NCI-H1694 treated with DMSO at 0.1 percent for 48 hours (cell line): ENCODE measurements around the gene FCHO1.
"Not testable (repeated sequence)": the region's sequence is repeated elsewhere in the genome, so short reads cannot be mapped to it uniquely, and the experiment has no call there.

ENCODE experiments used
- DNase-seq: peaks from one replicate; lab custom pipeline; 2025; lab: John Stamatoyannopoulos, UW

FCHO1 gene

DNA sequence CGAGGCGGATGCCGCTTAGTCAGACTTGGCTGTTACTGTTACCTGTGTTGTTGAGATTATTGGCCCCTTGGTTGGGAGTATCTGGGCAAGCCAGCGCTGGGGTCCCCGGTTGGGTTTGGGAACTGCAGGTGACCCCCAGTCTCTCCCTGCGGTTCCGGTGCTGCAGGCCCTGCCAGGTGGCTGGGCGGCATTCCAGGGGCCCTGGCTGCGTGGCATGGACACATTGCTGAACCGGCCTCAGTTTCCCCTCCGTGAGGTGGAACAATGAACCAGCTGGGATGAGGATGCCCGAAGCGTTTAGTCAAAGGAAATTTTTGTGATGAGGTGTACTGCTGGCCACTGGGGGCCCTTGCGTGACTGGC lies 44.2 kb downstream of the FCHO1 start:
- no peak for DNase-seq

DNA sequence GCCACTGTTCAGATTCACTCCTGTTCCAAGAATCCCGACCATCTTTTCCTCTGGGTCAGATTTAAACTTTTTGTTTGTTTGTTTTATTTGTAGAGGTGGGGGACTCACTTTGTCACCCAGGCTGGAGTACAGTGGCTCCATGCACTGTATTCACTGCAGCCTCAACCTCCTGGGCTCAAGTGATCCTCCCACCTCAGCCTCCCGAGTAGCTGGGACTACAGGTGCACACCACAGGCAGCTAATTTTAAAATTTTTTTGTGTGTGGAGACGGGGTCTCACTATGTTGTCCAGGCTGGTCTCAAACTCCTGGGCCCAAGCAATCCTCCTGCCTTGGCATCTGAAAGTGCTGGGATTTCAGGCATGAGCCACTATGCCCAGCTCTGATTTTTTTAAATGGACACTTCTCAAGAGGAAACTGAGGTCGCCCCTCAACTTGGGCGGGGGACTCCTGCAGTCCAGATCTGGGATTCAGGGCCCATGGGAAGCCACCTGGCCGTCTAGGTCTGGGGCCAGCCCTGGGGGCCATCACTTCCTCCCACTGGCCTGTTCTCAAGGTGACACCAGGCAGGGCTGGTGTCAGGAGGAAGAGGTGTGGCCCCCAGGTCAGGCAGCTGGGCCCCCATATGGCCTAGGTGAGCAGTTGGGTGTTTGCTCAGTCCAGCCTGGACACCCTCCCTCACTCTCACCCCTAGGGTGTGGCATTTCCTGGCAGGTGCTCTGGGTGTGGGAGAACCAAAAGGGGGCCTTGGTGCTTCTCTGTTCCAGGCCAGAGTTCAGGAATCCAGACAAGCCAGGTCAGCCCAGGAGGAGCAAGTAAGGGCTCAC lies 44.9 kb downstream of the FCHO1 start:
- no peak for DNase-seq

DNA sequence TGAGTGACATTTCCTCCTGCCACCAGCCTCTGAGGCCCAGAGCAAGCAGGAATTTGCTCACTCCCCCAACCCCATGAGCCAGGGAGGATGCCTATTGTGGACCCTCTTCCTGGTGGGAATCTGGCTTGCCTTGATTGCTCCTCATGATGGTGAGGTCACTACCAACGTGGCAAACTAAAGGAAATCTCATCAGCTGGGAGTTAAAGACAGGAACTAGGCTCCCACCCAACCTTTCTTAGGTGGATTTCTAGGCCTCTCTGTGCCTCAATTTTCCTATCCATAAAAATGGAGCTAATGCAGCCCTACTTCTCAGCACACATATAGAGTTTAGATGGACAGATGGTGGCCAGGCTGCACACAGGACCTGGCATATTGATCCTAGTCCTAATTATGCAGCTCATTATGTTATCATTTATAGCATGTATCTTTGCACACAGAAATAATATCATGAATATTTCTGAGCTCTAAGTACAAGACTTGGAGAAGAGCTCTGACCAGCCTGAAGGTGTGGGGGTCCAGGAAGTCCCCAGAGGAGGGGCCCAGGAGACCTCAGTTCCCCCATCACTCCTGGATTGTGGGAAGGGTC lies 45.7 kb downstream of the FCHO1 start:
- no peak for DNase-seq

GRCh38 chr19:17797424-17798201 lies 46.3 kb downstream of the FCHO1 start:
- no peak for DNase-seq

DNA sequence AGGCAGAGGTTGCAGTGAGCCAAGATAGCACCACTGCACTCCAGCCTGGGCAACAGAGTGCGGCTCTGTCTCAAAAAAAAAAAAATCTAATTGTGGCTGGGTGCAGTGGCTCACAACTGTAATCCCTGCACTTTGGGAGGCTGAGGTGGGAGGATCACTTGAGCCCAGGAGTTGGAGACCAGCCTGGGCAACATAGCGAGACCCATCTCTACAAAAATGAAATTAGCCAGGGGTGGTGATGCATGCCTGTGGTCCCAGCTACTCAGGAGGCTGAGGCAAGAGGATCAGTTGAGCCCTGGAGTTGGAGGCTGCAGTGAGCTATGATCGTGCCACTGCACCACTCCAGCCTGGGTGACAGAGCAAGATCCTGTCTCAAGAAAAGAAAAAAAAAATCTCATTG lies 47.3 kb downstream of the FCHO1 start:
- not testable (repeated sequence) for DNase-seq

DNA sequence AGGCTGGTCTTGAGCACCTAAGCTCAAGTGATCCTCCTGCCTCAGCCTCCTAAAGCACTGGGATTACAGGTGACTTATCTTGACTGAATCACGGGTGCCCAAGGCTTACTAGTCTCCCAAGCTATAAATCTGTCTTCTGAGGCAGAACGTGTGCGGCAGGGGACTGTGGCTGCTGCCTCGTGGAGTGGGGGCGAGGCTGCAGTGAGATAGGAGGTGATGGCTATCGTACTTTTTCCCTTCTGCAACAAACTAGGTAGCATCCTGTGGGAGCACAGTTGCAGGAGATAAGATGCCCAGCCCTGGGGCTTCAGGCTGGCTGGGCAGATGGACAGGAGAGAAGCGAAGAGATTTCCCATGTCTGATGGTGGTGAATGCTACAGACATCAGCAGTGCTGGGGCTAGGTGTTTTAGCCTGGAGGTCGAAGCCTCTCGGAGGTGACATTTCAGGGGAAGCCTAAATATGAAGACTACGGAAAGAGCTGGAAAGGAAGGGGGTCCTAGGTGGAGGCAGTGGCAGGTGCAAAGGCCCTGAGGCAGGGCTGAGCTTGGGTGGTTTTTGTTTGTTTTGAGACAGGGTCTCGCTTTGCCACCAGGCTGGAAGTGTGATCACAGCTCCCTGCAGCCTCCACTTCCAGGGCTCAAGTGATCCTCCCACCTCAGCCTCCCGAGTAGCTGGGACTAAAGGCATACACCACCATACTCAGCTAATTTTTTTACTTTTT lies 51.0 kb downstream of the FCHO1 start:
- no peak for DNase-seq

- DNase-seq, result no peak
These were observed 52.1 kb downstream of the FCHO1 start for GRCh38 chr19:17803264-17803896.

- DNase-seq, result no peak
These were observed 54.1 kb downstream of the FCHO1 start for GRCh38 chr19:17805427-17805826.

DNA sequence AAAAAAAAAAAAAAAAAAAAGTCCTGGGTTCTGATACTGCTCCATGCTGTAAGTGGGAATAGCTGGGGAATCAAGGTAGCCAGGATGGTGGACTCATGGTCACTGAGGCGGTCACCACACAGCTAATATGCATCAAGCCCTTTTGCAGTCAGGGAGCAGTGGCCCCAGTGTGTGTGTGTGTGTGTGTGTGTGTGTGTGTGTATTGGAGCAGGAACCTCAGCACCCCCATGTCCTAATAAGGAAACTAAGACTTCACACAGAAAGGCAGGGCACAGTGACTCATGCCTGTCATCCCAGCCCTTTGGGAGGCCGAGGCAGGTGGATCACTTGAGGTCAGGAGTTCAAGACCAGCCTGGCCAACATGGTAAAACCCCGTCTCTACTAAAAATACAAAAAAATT lies 55.7 kb downstream of the FCHO1 start:
- DNase-seq, result no peak

- no peak for DNase-seq
These were observed 56.5 kb downstream of the FCHO1 start for GRCh38 chr19:17807731-17808316.

DNA sequence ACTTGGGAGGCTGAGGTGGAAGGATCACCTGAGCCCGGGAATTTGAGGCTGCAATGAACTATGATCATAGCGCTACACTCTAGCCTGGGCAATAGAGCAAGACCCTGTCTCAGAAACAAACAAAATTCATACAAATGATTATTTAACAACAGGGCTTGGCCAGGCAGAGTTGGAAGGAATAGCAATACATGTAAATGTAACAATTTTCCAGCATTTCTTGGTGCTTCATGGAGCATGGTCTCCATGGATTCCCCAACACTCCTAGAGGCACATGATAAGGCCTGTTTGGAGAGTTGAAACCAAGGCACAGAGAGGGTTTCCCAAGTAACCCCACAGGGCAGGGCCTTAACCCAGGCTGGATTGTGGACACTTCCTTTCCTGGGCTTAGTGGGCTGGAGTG lies 59.8 kb downstream of the FCHO1 start:
- DNase-seq, result no peak

DNA sequence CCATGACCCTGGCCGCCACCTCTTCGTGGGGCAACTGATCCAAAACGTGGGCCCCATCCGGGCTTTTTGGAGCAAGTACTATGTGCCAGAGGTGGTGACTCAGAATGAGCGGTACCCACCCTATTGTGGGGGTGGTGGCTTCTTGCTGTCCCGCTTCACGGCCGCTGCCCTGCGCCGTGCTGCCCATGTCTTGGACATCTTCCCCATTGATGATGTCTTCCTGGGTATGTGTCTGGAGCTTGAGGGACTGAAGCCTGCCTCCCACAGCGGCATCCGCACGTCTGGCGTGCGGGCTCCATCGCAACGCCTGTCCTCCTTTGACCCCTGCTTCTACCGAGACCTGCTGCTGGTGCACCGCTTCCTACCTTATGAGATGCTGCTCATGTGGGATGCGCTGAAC lies 60.4 kb downstream of the FCHO1 start:
- DNase-seq, result no peak

GRCh38 chr19:17812099-17812498 lies 60.8 kb downstream of the FCHO1 start:
- DNase-seq, result no peak

DNA sequence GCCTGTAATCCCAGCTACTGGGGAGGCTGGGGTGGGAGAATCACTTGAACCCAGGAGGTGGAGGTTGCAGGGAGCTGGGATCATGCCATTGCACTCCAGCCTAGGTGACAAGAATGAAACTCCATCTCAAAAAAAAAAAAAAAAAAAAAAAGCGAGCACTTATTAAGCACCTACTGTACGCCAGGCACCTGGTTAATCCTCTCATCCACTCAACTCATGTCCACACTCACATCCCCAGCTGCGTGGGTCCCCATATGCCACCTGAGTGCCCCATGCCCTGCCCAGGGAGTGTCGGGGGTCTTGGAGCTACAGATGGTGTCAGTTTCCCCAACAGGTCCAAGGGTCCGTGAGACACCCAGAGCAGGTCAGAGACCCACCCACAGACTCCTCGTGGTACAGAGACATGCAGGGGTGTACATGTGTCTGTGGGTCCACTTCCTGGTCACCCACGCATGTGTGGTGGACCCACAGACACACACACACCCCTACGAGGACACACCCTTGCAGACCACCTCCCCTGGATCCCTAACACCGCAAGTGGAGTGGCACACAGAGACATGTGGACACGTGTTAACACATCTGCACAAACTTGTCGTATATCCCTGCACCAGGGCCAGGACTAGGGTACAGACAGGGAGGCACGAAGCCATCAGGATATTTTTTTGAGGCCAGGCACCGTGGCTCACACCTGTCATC lies 66.5 kb downstream of the FCHO1 start:
- DNase-seq, result no peak

GRCh38 chr19:17821190-17821589 lies 69.9 kb downstream of the FCHO1 start, which contains the start of gene INSL3:
Gene INSL3 (minus strand): TSS chr19:17821519. CDS start chr19:17821506, 13 bp downstream.
- DNase-seq, result no peak

GRCh38 chr19:17824339-17824738 lies 73.1 kb downstream of the FCHO1 start:
- no peak for DNase-seq

DNA sequence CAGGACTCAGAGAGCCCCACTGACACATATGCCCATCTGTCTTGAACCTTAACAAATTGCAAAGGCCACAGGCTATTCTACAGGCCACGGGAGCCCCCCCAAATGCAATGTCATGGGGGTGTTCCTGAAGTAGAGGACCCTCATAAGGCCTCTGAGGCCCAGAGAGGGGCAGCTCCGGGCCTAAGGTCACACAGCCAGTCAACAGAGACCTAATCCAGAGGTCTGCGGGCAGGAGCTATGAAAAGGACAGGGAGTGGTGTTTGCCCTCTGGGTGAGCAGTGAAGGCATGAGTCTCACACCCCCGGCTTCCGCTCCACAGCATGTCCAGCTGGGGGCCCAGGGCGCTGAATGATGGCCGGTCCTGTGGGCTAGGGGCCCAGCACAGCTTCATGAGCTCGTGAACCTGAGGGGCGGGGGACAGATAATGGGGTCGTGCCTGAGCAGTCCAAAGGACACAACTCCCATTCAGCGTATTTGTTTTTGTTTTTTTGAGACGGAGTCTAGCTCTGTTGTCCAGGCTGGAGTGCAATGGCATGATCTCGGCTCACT lies 75.3 kb downstream of the FCHO1 start:
- no peak for DNase-seq

DNA sequence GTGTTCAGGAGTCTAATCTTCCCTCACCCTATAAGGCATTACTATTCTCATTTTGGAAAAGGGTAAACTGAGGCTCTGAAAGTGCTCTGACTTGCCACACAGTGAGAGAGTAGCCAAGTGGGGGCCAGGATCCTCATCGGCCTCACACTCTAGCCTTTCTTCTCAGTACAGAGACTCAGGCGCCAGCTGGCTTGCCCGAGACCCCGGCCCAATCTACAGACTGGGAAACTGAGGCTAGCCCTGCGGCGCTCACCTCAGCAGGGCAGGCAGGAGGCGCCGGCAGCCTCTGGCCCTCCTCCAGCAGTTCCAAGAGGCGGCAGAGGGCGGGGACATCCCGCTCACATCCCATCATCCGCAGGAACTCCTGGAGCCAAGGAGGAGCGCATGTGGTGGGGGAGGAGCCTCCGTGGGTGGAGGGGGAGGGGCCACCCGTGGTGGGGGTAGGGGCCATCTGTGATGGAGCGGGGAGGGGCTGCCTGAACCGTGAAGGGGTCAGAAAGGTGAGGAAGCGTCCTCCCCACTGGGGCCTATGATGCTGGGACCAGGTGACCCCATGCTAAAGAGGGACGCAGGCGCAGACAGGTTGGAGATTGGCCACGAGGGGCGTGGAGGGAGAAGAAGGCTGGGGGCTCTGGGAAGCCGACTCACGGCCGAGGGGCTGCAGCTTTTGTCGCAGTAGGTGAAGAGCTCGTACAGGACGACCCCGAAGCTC lies 78.7 kb downstream of the FCHO1 start:
- DNase-seq, result peak; percentile 29

DNA sequence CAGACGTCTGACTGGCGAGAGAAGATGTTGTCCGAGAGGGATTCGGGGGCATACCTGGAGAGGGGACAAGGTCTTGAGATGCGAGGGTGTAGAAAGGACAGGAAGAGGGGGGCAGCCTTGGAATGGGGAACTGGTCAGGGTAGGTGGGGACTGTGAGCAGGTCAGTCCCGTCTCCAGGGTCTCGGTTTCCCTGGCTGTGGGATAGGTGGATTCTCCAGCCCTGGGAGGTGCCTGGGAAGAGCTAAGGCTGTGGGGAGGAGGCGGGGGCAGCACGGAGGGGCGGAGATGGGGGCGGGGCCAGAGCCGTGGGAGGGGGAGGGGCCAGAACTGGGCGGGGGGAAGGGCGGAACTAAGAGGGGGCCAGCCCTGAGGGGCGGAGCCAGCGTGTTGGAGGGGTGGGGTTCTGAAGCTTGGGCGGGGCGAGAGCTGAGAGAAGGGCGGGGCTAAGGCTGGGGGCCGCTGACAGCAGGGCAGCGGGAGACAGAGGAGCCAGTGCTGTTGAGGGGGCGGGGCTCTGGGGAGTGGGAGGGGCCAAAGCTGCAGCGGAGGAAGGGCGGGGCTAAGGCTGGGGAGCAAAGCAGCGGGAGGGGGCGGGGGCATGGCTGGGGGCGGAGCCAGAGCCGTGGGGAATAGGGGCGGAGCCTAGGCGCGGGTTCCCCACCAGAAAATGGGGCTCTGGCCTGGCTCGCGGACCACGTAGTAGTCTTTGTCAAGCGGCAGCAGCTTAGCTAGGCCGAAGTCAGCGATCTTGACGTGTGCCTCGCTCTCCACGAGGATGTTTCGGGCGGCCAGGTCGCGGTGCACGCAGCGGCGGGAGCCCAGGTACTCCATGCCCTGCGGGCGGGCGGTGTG lies 79.5 kb downstream of the FCHO1 start:
- DNase-seq, result peak; percentile 41
